KBM-7 (cell line): Measurements from ENCODE around the gene FAM3A.

Experiments
- DNase-seq: peaks from one replicate; pipeline ENCODE4 v3.0.0-alpha.2; 2015
- in situ Hi-C: fragments of 300-500 bp; cut with MboI; formaldehyde crosslinking; loops from 2 replicates; pipeline ENCODE4 v1.14.3; 2020; ENCODE audit warnings: low sequenced_read_pairs, low pct_unique_long_range_greater_than_20kb, mixed read lengths

Gene FAM3A

DNA sequence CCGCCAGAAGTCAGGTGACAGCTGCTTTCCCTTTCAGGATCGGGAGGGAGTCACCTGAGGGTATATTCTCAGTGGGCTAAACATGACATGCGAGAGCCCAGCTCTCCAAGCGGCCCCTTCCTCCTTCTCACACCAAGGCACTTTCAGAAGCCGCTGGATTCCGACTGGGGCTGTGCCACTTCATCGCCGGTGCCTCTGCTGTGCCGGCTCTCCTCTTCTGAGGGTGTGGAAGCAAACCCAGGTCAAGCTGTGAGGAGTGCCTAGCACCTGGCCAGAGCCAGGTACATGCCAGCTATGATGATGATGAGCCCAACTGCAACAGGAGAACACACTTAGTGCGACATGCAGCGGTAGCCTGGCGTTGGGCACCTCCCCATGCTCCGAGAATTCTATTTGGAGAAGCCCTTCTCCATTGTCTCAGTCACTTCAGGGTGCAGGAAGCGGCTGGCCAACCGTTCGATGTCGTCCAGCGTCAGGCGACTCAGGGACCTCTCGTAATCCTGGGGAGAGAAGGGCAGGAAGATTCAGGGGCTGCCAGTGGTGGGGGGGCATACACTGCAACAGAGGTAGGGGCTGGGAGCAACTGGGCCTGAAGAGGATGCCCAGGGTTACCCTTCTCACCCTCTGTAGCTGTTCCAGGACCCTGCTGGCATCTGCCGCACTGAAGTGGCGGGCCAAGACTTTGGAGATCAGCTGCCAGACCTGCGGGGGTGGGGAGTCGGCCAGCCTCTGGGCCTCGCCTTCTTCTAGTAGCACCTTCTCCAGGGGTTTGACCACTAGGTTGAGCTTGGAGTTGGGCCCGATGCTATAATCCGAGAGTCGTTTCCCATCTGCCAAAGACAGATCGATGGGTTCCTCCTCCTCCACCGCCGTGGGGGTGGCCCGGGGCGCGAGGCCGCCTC is 30.6 kb downstream of the FAM3A start:
- no peak for DNase-seq
- in situ Hi-C loops: no loop called here

DNA sequence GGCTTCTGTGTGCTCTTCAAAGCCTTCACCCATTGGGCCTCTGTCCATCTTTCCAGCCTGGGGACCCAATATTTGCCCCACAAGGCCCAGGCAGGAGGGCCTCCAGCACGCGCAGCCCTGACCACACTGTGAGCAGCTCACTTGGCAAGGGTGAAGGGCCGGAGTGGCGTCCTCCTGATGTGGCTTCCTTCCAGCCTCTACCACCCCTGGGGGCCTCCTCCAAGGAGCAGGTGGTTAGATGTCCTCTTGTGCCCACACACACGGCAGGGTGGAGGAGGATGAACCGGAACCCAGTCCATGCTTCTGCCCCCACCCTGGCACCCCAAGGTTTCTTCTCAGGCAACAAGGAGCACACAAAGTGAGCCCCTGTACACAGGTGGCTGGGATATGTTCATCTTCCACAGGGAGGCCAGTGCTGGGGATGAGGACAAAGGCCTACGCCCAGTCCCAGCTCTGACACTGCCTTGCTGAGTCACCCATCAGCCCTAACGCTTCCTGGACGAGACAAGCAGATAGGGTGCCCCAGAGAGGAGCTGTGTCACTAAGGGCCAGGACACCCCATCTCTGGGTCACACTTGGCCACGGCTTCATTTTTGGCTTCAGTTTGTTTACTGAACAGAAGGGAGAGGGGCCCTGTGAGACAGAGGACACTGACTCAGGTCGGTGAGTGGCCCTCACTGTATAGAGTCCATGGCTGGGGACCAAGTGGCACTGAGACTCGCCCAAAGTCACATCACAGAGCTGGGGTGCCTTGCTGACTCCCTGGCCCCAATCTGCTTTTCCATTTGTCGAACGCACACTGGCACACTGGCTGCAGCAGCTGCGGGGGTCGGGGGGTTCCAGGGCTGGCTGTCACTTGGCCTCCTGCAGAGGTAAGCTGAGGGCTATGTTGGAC is 31.5 kb downstream of the FAM3A start:
- no peak for DNase-seq
- in situ Hi-C loops: no loop called here

DNA sequence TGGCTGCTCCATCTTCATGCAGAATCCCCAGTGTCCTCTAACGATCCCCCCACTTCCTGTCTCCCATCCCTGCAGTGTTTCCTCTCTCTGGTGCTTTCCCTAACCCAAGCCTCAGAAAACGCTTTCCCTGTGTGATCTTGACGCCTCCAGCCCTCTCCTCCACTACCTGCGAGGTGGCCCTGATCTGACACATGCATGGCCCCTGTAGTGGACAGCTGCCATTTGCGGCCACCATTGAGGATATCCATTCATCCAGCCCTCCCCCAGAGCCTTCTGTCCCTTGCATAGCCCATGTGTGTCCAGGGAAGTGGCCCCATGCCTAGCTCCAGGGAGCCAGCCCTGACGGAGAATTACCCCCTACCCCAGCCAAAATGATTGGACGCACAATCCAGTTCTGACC is 32.7 kb downstream of the FAM3A start:
- in situ Hi-C loops: no loop called here
- no peak for DNase-seq

DNA sequence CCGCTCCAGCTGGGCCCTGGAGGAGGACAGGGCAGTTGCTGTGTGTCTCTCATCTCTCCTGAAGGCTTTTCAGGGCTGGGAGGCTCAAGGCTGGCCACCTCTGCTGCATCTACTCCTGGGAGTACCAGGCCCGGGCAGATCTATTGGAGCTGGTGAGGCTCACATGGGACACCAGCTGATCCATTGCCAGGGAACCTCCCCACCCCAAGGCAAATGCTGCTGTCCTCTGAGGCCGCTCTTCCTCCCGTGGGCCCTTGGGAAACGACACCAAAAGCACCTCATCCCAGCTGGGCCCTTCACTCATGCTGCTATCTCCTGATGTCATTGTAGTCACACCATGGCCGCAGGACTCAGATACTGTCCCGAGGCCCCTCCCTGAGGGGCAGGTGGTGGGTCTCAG is 33.2 kb downstream of the FAM3A start:
- in situ Hi-C loops: no loop called here

DNA sequence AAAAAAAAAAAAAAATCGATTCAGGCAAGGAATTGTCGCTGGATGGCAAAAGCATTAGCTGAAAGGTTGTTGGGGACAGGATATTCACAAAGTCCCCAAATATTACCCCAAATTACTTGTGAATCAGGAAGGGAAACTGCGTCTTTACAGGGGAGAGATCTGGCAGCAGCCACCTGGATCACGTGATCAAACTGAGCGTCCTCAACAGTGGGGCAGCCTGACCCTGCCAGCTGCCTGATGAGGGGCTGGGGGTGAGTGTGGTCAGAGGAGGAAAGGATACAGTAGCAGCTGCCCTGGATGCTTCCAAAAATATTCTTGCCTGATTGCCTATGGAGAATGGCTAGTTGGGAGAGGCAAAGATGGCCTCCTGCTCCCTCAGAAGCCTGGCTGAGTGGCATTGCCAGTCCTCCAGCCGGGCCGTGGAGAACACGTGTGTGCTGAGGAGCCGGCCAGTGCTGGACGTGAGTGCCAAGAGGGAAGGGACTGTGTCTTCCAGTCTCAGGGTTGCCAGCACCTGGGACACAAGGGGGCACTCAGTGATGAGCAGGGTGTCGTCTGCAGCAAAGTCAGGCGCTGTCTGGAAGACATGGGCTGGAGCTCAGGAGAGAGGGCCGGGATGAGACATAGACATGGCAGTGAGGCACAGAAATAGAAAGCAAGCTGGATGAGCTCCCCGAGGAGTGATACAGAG is 34.0 kb downstream of the FAM3A start:
- in situ Hi-C loops: no loop called here
- no peak for DNase-seq

More for the DNA sequence above, 33.2 kb downstream of the FAM3A start:
- DNase-seq: no peak

DNA sequence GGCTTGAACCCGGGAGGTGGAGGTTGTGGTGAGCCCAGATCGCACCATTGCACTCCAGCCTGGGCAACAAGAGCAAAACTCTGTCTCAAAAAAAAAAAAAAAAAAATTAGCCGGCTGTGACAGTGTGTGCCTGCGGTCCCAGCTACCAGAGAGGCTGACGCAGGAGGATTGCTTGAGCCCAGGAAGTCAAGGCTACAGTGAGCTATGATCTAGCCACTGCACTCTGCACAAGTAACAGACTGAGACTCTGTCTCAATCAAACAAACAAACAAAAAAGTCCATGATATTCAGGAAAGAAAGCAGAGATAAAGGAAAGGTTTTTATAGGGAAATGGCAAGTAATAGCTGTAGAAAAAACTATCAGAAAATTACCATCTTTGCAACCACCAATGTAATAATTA is 34.8 kb downstream of the FAM3A start:
- in situ Hi-C loops: no loop called here
- no peak for DNase-seq

DNA sequence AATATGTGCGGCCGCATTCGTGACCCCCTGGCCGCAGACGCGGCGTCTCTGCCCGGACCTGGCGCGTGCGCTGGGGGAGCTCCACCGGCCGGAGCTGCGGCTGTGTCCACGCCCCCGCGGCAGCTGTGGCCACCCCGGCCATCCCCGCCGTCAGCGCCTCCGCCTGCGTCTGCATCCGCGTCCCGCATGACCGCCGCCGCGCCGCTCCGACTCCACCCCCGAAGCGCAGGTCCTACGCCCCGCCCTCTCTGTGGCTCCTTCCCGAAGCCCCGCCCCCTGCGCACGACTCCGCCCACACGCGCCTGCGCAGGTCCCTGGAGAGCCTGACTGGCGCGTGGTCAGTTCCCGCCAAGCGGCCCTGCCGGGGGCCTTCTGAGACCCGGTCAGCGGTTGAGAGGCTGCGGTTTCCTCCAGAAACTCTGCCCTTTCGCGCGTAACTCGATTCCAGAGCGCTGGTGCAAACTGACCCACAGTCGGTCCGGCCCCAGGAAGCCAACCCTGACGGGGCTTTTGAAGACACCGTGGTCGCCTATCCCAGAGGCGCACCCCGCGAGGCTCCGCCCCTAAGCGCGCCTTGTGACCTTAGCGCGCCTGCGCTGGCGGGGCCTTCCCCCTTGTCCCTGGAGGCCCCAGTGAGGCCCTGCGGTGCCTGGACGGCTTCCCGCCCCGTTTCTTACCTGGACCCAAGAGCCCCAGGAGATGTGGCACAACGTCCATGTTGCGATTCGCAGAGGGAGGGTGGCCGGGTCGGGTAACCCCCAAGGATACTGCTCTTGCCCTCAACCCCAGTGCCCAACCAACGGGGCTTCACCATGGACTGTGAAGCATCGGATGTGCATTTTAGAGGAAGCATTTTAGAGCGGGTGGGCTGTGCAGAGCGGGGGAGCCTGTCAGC is 37.1 kb downstream of the FAM3A start, which contains the start of gene LAGE3:
TSS of gene LAGE3 (minus strand) at position 554 of the 895 bp plus-strand sequence. CDS start at position 188, 366 bp downstream.
- in situ Hi-C loops: no loop called here
- peak; percentile 97 for DNase-seq

GRCh38 chrX:154477891-154478477 is 38.0 kb downstream of the FAM3A start:
- in situ Hi-C loops: no loop called here
- DNase-seq: no peak

- DNase-seq: no peak
- in situ Hi-C loops: no loop called here
Observed at GRCh38 chrX:154476821-154477220, 39.2 kb downstream of the FAM3A start.

GRCh38 chrX:154473683-154474082 is 42.3 kb downstream of the FAM3A start:
- in situ Hi-C loops: no loop called here
- no peak for DNase-seq

- in situ Hi-C loops: no loop called here
- no peak for DNase-seq
Observed at GRCh38 chrX:154472685-154473632, 43.1 kb downstream of the FAM3A start.

GRCh38 chrX:154471839-154472684 is 44.0 kb downstream of the FAM3A start:
- in situ Hi-C loops: no loop called here
- DNase-seq: no peak

DNA sequence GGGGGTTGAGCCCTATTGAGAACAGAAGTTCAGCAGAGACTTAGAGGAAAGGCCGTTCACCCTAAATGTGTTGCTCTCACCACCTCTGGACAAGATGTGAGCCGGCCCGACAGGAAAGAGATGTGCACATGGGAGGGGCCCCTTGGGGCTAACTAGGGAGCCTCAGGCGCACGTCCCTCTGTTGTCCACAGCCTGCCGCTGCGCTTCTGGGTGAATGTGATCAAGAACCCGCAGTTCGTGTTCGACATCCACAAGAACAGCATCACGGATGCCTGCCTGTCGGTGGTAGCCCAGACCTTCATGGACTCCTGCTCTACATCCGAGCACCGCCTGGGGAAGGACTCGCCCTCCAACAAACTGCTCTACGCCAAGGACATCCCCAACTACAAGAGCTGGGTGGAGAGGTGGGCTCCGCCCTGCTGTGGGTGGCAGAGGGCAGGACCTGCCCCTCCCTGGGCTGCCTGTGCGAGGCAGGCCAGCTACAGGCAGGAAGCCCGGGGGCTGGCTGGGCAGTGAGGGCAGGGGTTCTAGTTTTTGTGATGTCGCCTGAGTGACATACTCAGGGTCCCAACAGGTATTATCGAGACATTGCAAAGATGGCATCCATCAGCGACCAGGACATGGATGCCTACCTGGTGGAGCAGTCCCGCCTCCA is 45.0 kb downstream of the FAM3A start:
- in situ Hi-C loops: no loop called here
- DNase-seq: no peak

- in situ Hi-C loops: no loop called here
- DNase-seq: no peak
Observed at GRCh38 chrX:154470434-154470833, 45.6 kb downstream of the FAM3A start.

DNA sequence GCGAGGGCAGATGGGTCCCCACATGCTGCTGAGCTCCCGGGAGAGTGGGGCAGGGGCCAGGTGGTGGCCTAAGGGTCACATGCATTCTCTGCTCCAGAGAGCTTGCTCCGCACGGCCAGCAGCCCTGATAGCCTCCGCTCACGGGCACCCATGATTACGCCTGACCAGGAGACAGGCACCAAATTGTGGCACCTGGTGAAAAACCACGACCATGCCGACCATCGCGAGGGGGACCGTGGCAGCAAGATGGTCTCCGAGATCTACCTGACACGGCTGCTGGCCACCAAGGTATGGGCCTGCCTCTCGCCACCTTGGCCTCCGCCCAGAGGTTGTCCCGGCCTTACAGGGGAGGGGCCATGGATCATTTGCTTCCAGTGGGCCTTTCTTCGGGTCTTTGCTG is 46.2 kb downstream of the FAM3A start:
- in situ Hi-C loops: no loop called here
- no peak for DNase-seq

DNA sequence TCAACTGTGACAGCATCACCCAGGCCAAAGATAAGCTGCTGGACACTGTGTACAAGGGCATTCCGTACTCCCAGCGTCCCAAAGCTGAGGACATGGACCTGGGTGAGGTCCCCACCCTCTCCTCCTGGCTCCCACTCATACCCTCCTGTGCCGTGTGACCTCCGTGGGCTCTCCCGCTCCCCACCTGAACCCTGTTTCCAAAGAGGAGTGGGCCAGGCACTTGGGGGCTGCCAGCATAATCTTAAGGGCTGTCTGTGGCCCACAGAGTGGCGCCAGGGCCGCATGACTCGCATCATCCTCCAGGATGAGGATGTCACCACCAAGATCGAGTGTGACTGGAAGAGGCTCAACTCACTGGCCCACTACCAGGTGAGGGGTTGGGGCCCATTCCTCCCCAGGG is 46.9 kb downstream of the FAM3A start:
- in situ Hi-C loops: no loop called here
- DNase-seq: no peak
